ENCODE measurements around the gene USP21. TPM values are rescaled to one million over a fixed set of nuclear protein-coding genes. Genes with fewer than 3 reads are reported as not detected.
A peak's percentile ranks its signal among the peaks of the same experiment; 100 is the strongest.

The USP21 gene
- polyA plus RNA-seq, 1 donor (not counting 4 experiments of a cell fraction or from before 2014, with no cell fraction given): 9.5 TPM

- FAIRE-seq: peak; percentile 78
- peaks cover 1% of the 10 kb centered on the region for H3K4me1 ChIP-seq (ENCODE audit: control insufficient read depth, extremely low read depth, insufficient read depth, low read length)
Measured at GRCh38 chr1:161192476-161193465, 33.5 kb downstream of the USP21 start.

GRCh38 chr1:161193561-161194235, 34.4 kb downstream of the USP21 start:
- Histone ChIP-seq H3K4me1 (ENCODE audit: control insufficient read depth, extremely low read depth, insufficient read depth, low read length) (peaks cover 10% of the 10 kb centered on the region), H3K9ac (ENCODE audit: control insufficient read depth, extremely low read depth, insufficient read depth, low read length) (no peak overlapping the region), H3K27me3 (ENCODE audit: control insufficient read depth, extremely low read depth, insufficient read depth, low read length) (no peaks in the 10 kb centered on the region), H3K79me2 (ENCODE audit: control insufficient read depth, insufficient read depth, low read length) (no peaks in the 10 kb centered on the region), H3K36me3 (ENCODE audit: control insufficient read depth in 2 of 2, extremely low read depth in 1 of 2, insufficient read depth in 2 of 2, low read length in 2 of 2) (no peaks in the 10 kb centered on the region), H3K4me2 (ENCODE audit: control insufficient read depth, extremely low read depth, insufficient read depth, low read depth, low read length) (no peak overlapping the region), H3K4me3 (ENCODE audit: control insufficient read depth in 2 of 3, extremely low read depth in 1 of 3, insufficient read depth in 2 of 3, low read depth in 1 of 3, low read length in 3 of 3) (no peak overlapping the region), H3K9me3 (ENCODE audit: control insufficient read depth, low read depth, low read length) (no peaks in the 10 kb centered on the region), H2AFZ (ENCODE audit: control insufficient read depth, low read length) (no peak overlapping the region), H4K20me1 (ENCODE audit: control insufficient read depth, extremely low read depth, insufficient read depth, low read length) (no peaks in the 10 kb centered on the region), H3K27ac (ENCODE audit: control insufficient read depth, insufficient read depth, low read length) (no peak overlapping the region), H3K9me1 (ENCODE audit: control insufficient read depth, extremely low read depth, insufficient read depth, low read length) (no peaks in the 10 kb centered on the region)
- no peak for TF ChIP-seq CTCF (optimal IDR thresholded peaks at IDR 0.05 in 1 of 3, IDR thresholded peaks at IDR 0.05 in 1 of 3, conservative IDR thresholded peaks at IDR 0.05 in 1 of 3; ENCODE audit: extremely low read depth in 1 of 3, insufficient read depth in 2 of 3, low read length in 3 of 3)
- no peak for TF ChIP-seq EZH2 (IDR thresholded peaks at IDR 0.05; ENCODE audit: low read length)
- FAIRE-seq: no peak
- dilution Hi-C loops (cut with MboI; ENCODE audit: extremely low pct_ligation_motif_present, low sequenced_read_pairs): no loop called here
- no peak for DNase-seq (ENCODE audit: low read depth, low spot score)

More at GRCh38 chr1:161192476-161193465, 33.5 kb downstream of the USP21 start:
- dilution Hi-C loops (cut with MboI; ENCODE audit: extremely low pct_ligation_motif_present, low sequenced_read_pairs): no loop called here
- H3K36me3 ChIP-seq (ENCODE audit: control insufficient read depth in 2 of 2, extremely low read depth in 1 of 2, insufficient read depth in 2 of 2, low read length in 2 of 2): no peaks in the 10 kb centered on the region
- H3K4me2 ChIP-seq (ENCODE audit: control insufficient read depth, extremely low read depth, insufficient read depth, low read depth, low read length): no peak overlapping the region
- H3K9ac ChIP-seq (ENCODE audit: control insufficient read depth, extremely low read depth, insufficient read depth, low read length): no peak overlapping the region
- H3K9me1 ChIP-seq (ENCODE audit: control insufficient read depth, extremely low read depth, insufficient read depth, low read length): no peaks in the 10 kb centered on the region
- no peaks in the 10 kb centered on the region for H3K79me2 ChIP-seq (ENCODE audit: control insufficient read depth, insufficient read depth, low read length)
- no peaks in the 10 kb centered on the region for H4K20me1 ChIP-seq (ENCODE audit: control insufficient read depth, extremely low read depth, insufficient read depth, low read length)
- no peaks in the 10 kb centered on the region for H3K9me3 ChIP-seq (ENCODE audit: control insufficient read depth, low read depth, low read length)
- no peak overlapping the region for H3K27ac ChIP-seq (ENCODE audit: control insufficient read depth, insufficient read depth, low read length)
- no peak overlapping the region for H3K4me3 ChIP-seq (ENCODE audit: control insufficient read depth in 2 of 3, extremely low read depth in 1 of 3, insufficient read depth in 2 of 3, low read depth in 1 of 3, low read length in 3 of 3)
- TF ChIP-seq CTCF (optimal IDR thresholded peaks at IDR 0.05 in 1 of 3, IDR thresholded peaks at IDR 0.05 in 1 of 3, conservative IDR thresholded peaks at IDR 0.05 in 1 of 3; ENCODE audit: extremely low read depth in 1 of 3, insufficient read depth in 2 of 3, low read length in 3 of 3): peak; percentile 87 to 97 (median 90)
- TF ChIP-seq EZH2 (IDR thresholded peaks at IDR 0.05; ENCODE audit: low read length): no peak
- DNase-seq (ENCODE audit: low read depth, low spot score): no peak
- H3K27me3 ChIP-seq (ENCODE audit: control insufficient read depth, extremely low read depth, insufficient read depth, low read length): no peaks in the 10 kb centered on the region
- H2AFZ ChIP-seq (ENCODE audit: control insufficient read depth, low read length): no peak overlapping the region
